ENCODE data around the gene ZNF592.

The ZNF592 gene

GRCh38 chr15:84782346-84782745 is 34.0 kb downstream of the ZNF592 start:
- DNase-seq, result no peak

- DNase-seq, result no peak
Measured at GRCh38 chr15:84783493-84784251, 35.3 kb downstream of the ZNF592 start.

GRCh38 chr15:84784262-84784661 is 35.9 kb downstream of the ZNF592 start:
- no peak for DNase-seq

- DNase-seq, result no peak
Measured at GRCh38 chr15:84785053-84785452, 36.7 kb downstream of the ZNF592 start.

- no peak for DNase-seq
Measured at GRCh38 chr15:84788500-84788899, 40.1 kb downstream of the ZNF592 start.

GRCh38 chr15:84789762-84790161 is 41.4 kb downstream of the ZNF592 start:
- DNase-seq, result no peak

- no peak for DNase-seq
Measured at GRCh38 chr15:84790676-84791075, 42.3 kb downstream of the ZNF592 start.

GRCh38 chr15:84791763-84792162 is 43.4 kb downstream of the ZNF592 start:
- DNase-seq, result no peak

GRCh38 chr15:84793431-84794161 is 45.2 kb downstream of the ZNF592 start:
- DNase-seq, result no peak

GRCh38 chr15:84794162-84794547 is 45.8 kb downstream of the ZNF592 start:
- DNase-seq, result no peak

- DNase-seq, result no peak
Measured at GRCh38 chr15:84795186-84795585, 46.8 kb downstream of the ZNF592 start.

- no peak for DNase-seq
Measured at GRCh38 chr15:84797212-84797611, 48.8 kb downstream of the ZNF592 start.

GRCh38 chr15:84797801-84798200 is 49.4 kb downstream of the ZNF592 start:
- no peak for DNase-seq

- DNase-seq, result no peak
Measured at GRCh38 chr15:84798436-84798946, 50.1 kb downstream of the ZNF592 start.

- DNase-seq, result no peak
Measured at GRCh38 chr15:84799511-84800187, 51.3 kb downstream of the ZNF592 start.

GRCh38 chr15:84800365-84800806 is 52.0 kb downstream of the ZNF592 start:
- DNase-seq, result no peak

- no peak for DNase-seq
Measured at GRCh38 chr15:84804005-84804900, 55.9 kb downstream of the ZNF592 start.

GRCh38 chr15:84805221-84805620 is 56.8 kb downstream of the ZNF592 start:
- DNase-seq, result no peak

GRCh38 chr15:84807228-84807627 is 58.8 kb downstream of the ZNF592 start:
- no peak for DNase-seq

- DNase-seq, result no peak
Measured at GRCh38 chr15:84810073-84810840, 61.9 kb downstream of the ZNF592 start.

- DNase-seq, result no peak
Measured at GRCh38 chr15:84811151-84811550, 62.8 kb downstream of the ZNF592 start.

GRCh38 chr15:84811828-84812227 is 63.4 kb downstream of the ZNF592 start:
- no peak for DNase-seq
